22Rv1 (cell line): Measurements from ENCODE around the gene PLEKHA6.

ENCODE experiments used
- CTCF ChIP-seq: fragments of 450-650 bp; IDR thresholded peaks from 2 replicates; pipeline ENCODE4 v1.5.1; 2017; ENCODE audit warnings: mild to moderate bottlenecking
- ZFX ChIP-seq: fragments of 450-650 bp; IDR thresholded peaks from 2 replicates; pipeline ENCODE4 v1.6.1; 2017; ENCODE audit warnings: antibody characterized with exemption, borderline replicate concordance

- TF ChIP-seq CTCF (no peak), ZFX (no peak)
Measured at GRCh38 chr1:204361341-204361771, 1.6 kb upstream of the PLEKHA6 start.
